HL-60 (cell line): Measurements from ENCODE around the gene EBF3.

Experiments used
- DNase-seq, 2 experiments: peaks; one replicate each; pipeline ENCODE4 v3.0.0-alpha.2; 2010 to 2020; ENCODE audit warnings: low read depth in 1 of 2, low spot score in 1 of 2
- H3K27ac ChIP-seq: fragments of 250-450 bp; sonication (Bioruptor Pico); replicated peaks from 2 replicates; pipeline ENCODE4 v1.5.1; 2020; ENCODE audit warnings: mild to moderate bottlenecking, moderate library complexity
- H3K27me3 ChIP-seq: fragments of 250-450 bp; sonication (Bioruptor Pico); 2 replicates; pipeline ENCODE4 v1.5.1; 2021; ENCODE audit warnings: mild to moderate bottlenecking, moderate library complexity; ENCODE audit not compliant: insufficient read depth, poor library complexity, severe bottlenecking
- H3K4me3 ChIP-seq: replicated peaks from 2 replicates; pipeline ENCODE4 v1.5.1; 2011; ENCODE audit warnings: mild to moderate bottlenecking, control low read depth, low read length; ENCODE audit not compliant: insufficient read depth
- CTCF ChIP-seq: IDR thresholded peaks from one replicate; pipeline ENCODE4 v1.5.1; 2011; ENCODE audit warnings: low read length, control low read depth, inconsistent platforms; ENCODE audit not compliant: insufficient read depth
- GABPA ChIP-seq: IDR thresholded peaks from 2 replicates; pipeline ENCODE4 v1.6.1; 2012; ENCODE audit warnings: low read depth
- POLR2AphosphoS5 ChIP-seq: IDR thresholded peaks from 2 replicates; pipeline ENCODE4 v1.6.1; 2012; ENCODE audit warnings: low read depth
- REST ChIP-seq: IDR thresholded peaks from 2 replicates; pipeline ENCODE4 v1.6.1; 2012; ENCODE audit warnings: low read depth; ENCODE audit not compliant: insufficient replicate concordance
- SPI1 ChIP-seq: IDR thresholded peaks from 2 replicates; pipeline ENCODE4 v1.6.1; 2012; ENCODE audit warnings: low read depth, mild to moderate bottlenecking, borderline replicate concordance

EBF3 gene

GRCh38 chr10:129847741-129848483, 116.2 kb downstream of the EBF3 start:
- H3K27me3 ChIP-seq, result no peaks in the 10 kb centered on the region
- no peak overlapping the region for H3K4me3 ChIP-seq
- H3K27ac ChIP-seq, result no peak overlapping the region
- TF ChIP-seq CTCF (no peak), REST (no peak), SPI1 (no peak), GABPA (no peak)
- no peak for DNase-seq

DNA sequence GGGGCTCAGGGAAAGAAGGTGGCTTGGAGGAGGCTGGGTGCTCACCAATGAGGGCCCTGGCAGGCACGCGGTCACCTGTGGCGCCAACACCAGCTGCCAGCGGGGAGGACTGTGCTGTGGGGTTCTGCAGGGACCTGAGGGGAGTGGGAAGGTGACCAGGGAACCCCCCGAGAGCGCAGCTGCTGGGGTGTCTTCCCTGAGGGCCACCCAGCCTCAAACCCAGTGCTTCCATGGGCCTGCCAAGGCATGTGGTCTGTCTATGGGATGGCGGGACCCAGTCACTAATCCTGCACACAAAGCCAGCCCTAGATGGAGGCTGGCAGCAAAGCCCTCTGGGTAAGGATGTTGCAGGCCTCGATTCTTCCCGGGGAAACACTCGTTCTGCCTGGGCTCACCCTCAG, 117.1 kb downstream of the EBF3 start:
- Histone ChIP-seq H3K4me3 (no peak overlapping the region), H3K27me3 (no peaks in the 10 kb centered on the region), H3K27ac (no peak overlapping the region)
- DNase-seq, result no peak
- TF ChIP-seq POLR2AphosphoS5 (no peak), REST (no peak), CTCF (no peak), SPI1 (no peak), GABPA (no peak)

DNA sequence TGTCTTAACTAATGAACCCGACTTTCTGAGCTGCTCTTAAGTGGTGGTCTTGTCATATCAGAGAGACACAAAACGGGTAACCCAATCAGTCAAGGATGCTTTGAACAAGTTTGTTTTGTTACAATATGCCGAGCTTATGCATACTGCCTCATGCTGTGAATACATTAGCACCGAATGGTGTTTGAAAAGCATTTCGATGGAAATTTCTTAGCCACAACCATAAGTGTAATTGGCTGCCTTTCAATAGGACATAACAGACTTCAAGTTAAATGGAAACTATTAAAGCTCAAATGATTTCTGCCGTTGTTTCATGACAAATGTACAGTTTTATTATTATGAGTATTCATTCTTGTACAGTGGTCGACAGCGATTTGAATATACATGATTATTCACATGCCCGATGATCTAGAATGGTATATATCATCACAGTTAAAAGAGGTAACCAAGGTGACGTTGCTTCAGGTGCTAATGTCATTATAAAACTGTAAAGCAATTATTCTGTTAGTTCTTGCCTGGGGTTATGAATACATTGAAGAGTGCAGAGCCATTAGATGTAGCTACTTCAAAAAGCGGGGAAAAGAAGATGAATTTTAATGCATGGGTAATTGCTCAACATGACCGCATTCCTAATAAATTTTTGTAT, 118.8 kb downstream of the EBF3 start:
- Histone ChIP-seq H3K4me3 (no peak overlapping the region), H3K27ac (no peak overlapping the region), H3K27me3 (no peaks in the 10 kb centered on the region)
- DNase-seq, result no peak
- TF ChIP-seq SPI1 (no peak), POLR2AphosphoS5 (no peak), GABPA (no peak), REST (no peak), CTCF (no peak)
